Calu3 (cell line): ENCODE measurements around the gene SIGMAR1. TPM values are rescaled to one million over a fixed set of nuclear protein-coding genes. Genes with fewer than 3 reads are reported as not detected.

Experiments used
- BruUV-seq: library from RNA; stranded (reverse); fragments of 400-500 nt; replicated peaks from 2 replicates; lab custom pipeline; 2021; lab: Mats Ljungman, UMichigan
- CTCF ChIA-PET: fragments of 300-600 bp; sonication (Branson Sonifier 250); formaldehyde crosslinking; loops from one replicate; lab custom pipeline; 2022; ENCODE audit warnings: antibody characterized with exemption; lab: Charles Lee
- DNase-seq: peaks from one replicate; pipeline ENCODE4 v3.0.0; 2022
- H3K27ac Mint-ChIP-seq: one replicate; pipeline ENCODE4 v1.8.0; 2022; ENCODE audit warnings: mixed read lengths; ENCODE audit not compliant: unreplicated experiment
- H3K27me3 Mint-ChIP-seq: one replicate; pipeline ENCODE4 v1.8.0; 2022; ENCODE audit warnings: mixed read lengths; ENCODE audit not compliant: unreplicated experiment
- H3K36me3 Mint-ChIP-seq: one replicate; pipeline ENCODE4 v1.8.0; 2022; ENCODE audit warnings: mild to moderate bottlenecking, moderate library complexity, mixed read lengths; ENCODE audit not compliant: insufficient read depth, unreplicated experiment
- H3K4me1 Mint-ChIP-seq: one replicate; pipeline ENCODE4 v1.8.0; 2022; ENCODE audit warnings: mild to moderate bottlenecking, low read depth, mixed read lengths; ENCODE audit not compliant: unreplicated experiment
- H3K4me3 Mint-ChIP-seq: one replicate; pipeline ENCODE4 v1.8.0; 2022; ENCODE audit warnings: mild to moderate bottlenecking, low read depth, moderate library complexity, mixed read lengths; ENCODE audit not compliant: unreplicated experiment
- H3K9me3 Mint-ChIP-seq: one replicate; pipeline ENCODE4 v1.8.0; 2022; ENCODE audit warnings: low read depth, mixed read lengths; ENCODE audit not compliant: unreplicated experiment
- CTCF ChIP-seq: fragments of 200-600 bp; IDR thresholded peaks from one replicate; pipeline ENCODE4 v1.8.0; 2022; ENCODE audit warnings: antibody characterized with exemption; ENCODE audit not compliant: unreplicated experiment
- intact Hi-C: fragments of 100-400 bp; cut with micrococcal nuclease; formaldehyde crosslinking; loops from one replicate; pipeline ENCODE4 v1.10.0; 2022; ENCODE audit not compliant: unreplicated experiment
- total RNA-seq: library from RNA; stranded (reverse); gene quantifications from 2 replicates; pipeline ENCODE4 v1.2.3, GENCODE V29; 2022

SIGMAR1 gene
- total RNA-seq, 1 experiment from 2014 or later: 65.6 TPM

GRCh38 chr9:34659592-34660253, 22.1 kb upstream of the SIGMAR1 start:
- CTCF ChIA-PET: no interaction called here

GRCh38 chr9:34658461-34658860, 20.9 kb upstream of the SIGMAR1 start:
- Mint-ChIP-seq H3K27ac (no peak overlapping the region), H3K27me3 (peaks cover 19% of the 10 kb centered on the region), H3K9me3 (no peaks in the 10 kb centered on the region), H3K4me1 (no peaks in the 10 kb centered on the region), H3K36me3 (peaks cover 5% of the 10 kb centered on the region), H3K4me3 (no peak overlapping the region)
- intact Hi-C loops: no loop called here
- TF ChIP-seq CTCF: no peak
- no peak for DNase-seq
- CTCF ChIA-PET: no interaction called here
- BruUV-seq: no TSS peak

More at GRCh38 chr9:34659592-34660253, 22.1 kb upstream of the SIGMAR1 start:
- no peak for TF ChIP-seq CTCF
- no peak overlapping the region for H3K27ac Mint-ChIP-seq
- H3K4me3 Mint-ChIP-seq: no peak overlapping the region
- no peaks in the 10 kb centered on the region for H3K9me3 Mint-ChIP-seq
- H3K4me1 Mint-ChIP-seq: no peaks in the 10 kb centered on the region
- BruUV-seq: no TSS peak
- peaks cover 6% of the 10 kb centered on the region for H3K27me3 Mint-ChIP-seq
- peaks cover 2% of the 10 kb centered on the region for H3K36me3 Mint-ChIP-seq
- intact Hi-C loops: no loop called here
- DNase-seq: no peak

- H3K27ac Mint-ChIP-seq: no peak overlapping the region
- no TSS peak for BruUV-seq
Observed at GRCh38 chr9:34656992-34657391, 19.4 kb upstream of the SIGMAR1 start.

GRCh38 chr9:34655394-34655793, 17.8 kb upstream of the SIGMAR1 start:
- TF ChIP-seq CTCF: no peak
- Mint-ChIP-seq H3K27me3 (peaks cover 20% of the 10 kb centered on the region), H3K4me3 (no peak overlapping the region), H3K9me3 (no peaks in the 10 kb centered on the region), H3K27ac (no peak overlapping the region), H3K4me1 (peaks cover 20% of the 10 kb centered on the region), H3K36me3 (peaks cover 13% of the 10 kb centered on the region)
- no peak for DNase-seq
- BruUV-seq: no TSS peak
- intact Hi-C loops: no loop called here
- CTCF ChIA-PET: no interaction called here

More at GRCh38 chr9:34656992-34657391, 19.4 kb upstream of the SIGMAR1 start:
- Mint-ChIP-seq H3K9me3 (no peaks in the 10 kb centered on the region), H3K36me3 (peaks cover 9% of the 10 kb centered on the region), H3K4me1 (peaks cover 13% of the 10 kb centered on the region), H3K4me3 (no peak overlapping the region), H3K27me3 (peaks cover 20% of the 10 kb centered on the region)
- CTCF ChIA-PET: no interaction called here
- no peak for TF ChIP-seq CTCF
- intact Hi-C loops: no loop called here
- DNase-seq: no peak
